Lung (tissue), 12 donors: Measurements from ENCODE around the gene NLRX1. TPM values are rescaled to one million over a fixed set of nuclear protein-coding genes. Genes with fewer than 3 reads are reported as not detected.

Source experiments
- ATAC-seq: fragments of 200-7000 bp; cut with Tn5 transposase; one replicate; pipeline ENCODE4 v1.9.1; 2020; ENCODE audit warnings: moderate number of reproducible peaks; ENCODE audit not compliant: insufficient read depth, low FRiP score
- DNase-seq, 3 donors: peaks; one replicate each; pipeline ENCODE4 v3.0.0-alpha.2; 2013 to 2017
- H3K27ac ChIP-seq, 2 donors: one replicate each; pipeline ENCODE4 v1.5.1; 2013; ENCODE audit warnings: mild to moderate bottlenecking in 2 of 2, moderate library complexity in 2 of 2, control low read depth in 1 of 2, inconsistent platforms in 1 of 2, low read depth in 1 of 2, low read length in 1 of 2
- H3K27me3 ChIP-seq, 3 donors: one replicate each; pipeline ENCODE4 v1.5.1; 2013; ENCODE audit warnings: low read length in 2 of 3; ENCODE audit not compliant: control insufficient read depth in 3 of 3, insufficient read depth in 3 of 3
- H3K36me3 ChIP-seq, 4 donors: one replicate each; pipeline ENCODE4 v1.5.1; 2013; ENCODE audit warnings: low read length in 4 of 4, mild to moderate bottlenecking in 1 of 4, moderate library complexity in 1 of 4; ENCODE audit not compliant: control insufficient read depth in 4 of 4, insufficient read depth in 4 of 4
- H3K4me1 ChIP-seq, 5 donors: one replicate each; pipeline ENCODE4 v1.5.1; 2013; ENCODE audit warnings: low read length in 5 of 5, mild to moderate bottlenecking in 2 of 5, moderate library complexity in 1 of 5; ENCODE audit not compliant: control insufficient read depth in 5 of 5, insufficient read depth in 5 of 5
- H3K4me3 ChIP-seq: one replicate; pipeline ENCODE4 v1.5.1; 2013; ENCODE audit warnings: mild to moderate bottlenecking, control low read depth, moderate library complexity
- H3K9ac ChIP-seq, 2 donors: one replicate each; pipeline ENCODE4 v1.5.1; 2013; ENCODE audit warnings: low read length in 2 of 2, control low read depth in 1 of 2; ENCODE audit not compliant: insufficient read depth in 1 of 2
- H3K9me3 ChIP-seq, 4 donors: one replicate each; pipeline ENCODE4 v1.5.1; 2013; ENCODE audit warnings: low read length in 3 of 4, mild to moderate bottlenecking in 1 of 4, moderate library complexity in 1 of 4; ENCODE audit not compliant: control insufficient read depth in 4 of 4, insufficient read depth in 3 of 4
- CTCF ChIP-seq: IDR thresholded peaks from 2 replicates; pipeline ENCODE4 v1.5.1; 2012; ENCODE audit warnings: mild to moderate bottlenecking; ENCODE audit errors: control extremely low read depth, extremely low read depth
- WGBS, 2 donors: extraction: QIAGEN DNeasy Blood & Tissue Kit; methylation state at CpG; one replicate each; pipeline ENCODE4 v1.1.7; 2013; 5-methylcytosine and 5-hydroxymethylcytosine counted together
- polyA plus RNA-seq, 2 donors: library from polyadenylated mRNA; stranded (reverse); fragments of 200-250 nt; gene quantifications; one replicate each; pipeline ENCODE4 v1.2.1, GENCODE V29; 2013
- total RNA-seq, 2 donors: library from RNA; depleted of rRNA in 1 of 2; stranded (reverse); fragments of >200 nt in 1 of 2; gene quantifications; one replicate each; pipeline ENCODE4 v1.2.1, GENCODE V29; 2014 to 2021
- donor health status: control.
- donor health status: control.
- donor health status: Bipolar disorder and iron deficiency.
- donor health status: healthy.
- donor health status: DM: yes; HTN: yes; CAD: no.

Gene NLRX1
- total and polyA plus RNA-seq, 4 donors, result 5.1 to 22.6 (median 11.6) TPM

GRCh38 chr11:119192111-119192510 is 23.6 kb downstream of the NLRX1 start:
- Histone ChIP-seq H3K9me3 (no peaks in the 10 kb centered on the region), H3K27ac (no peak overlapping the region), H3K9ac (no peak overlapping the region), H3K4me3 (no peak overlapping the region), H3K36me3 (no peaks in the 10 kb centered on the region), H3K4me1 (peaks cover 0 to 2% (median 0%) of the 10 kb centered on the region in 5 donors), H3K27me3 (no peaks in the 10 kb centered on the region)
- no peak for DNase-seq
- WGBS, 2 donors, result 55 to 82% methylated on average over 3 of the region's 3 CpGs
- no peak for ATAC-seq
- TF ChIP-seq CTCF, result no peak

GRCh38 chr11:119193001-119193400 is 24.5 kb downstream of the NLRX1 start:
- 88 to 91% methylated on average over 5 of the region's 5 CpGs for WGBS, 2 donors
- H3K4me3 ChIP-seq, result no peak overlapping the region
- H3K4me1 ChIP-seq, result peaks cover 0 to 2% (median 0%) of the 10 kb centered on the region in 5 donors
- no peaks in the 10 kb centered on the region for H3K36me3 ChIP-seq
- no peak overlapping the region for H3K27ac ChIP-seq
- no peak overlapping the region for H3K9ac ChIP-seq
- H3K9me3 ChIP-seq, result no peaks in the 10 kb centered on the region
- DNase-seq (no peak), ATAC-seq (no peak)
- H3K27me3 ChIP-seq, result no peaks in the 10 kb centered on the region
- TF ChIP-seq CTCF, result no peak

- no peak for DNase-seq
- no peak for TF ChIP-seq CTCF
- no peak overlapping the region for H3K9ac ChIP-seq
- ATAC-seq, result no peak
- peaks cover 0 to 2% (median 0%) of the 10 kb centered on the region in 5 donors for H3K4me1 ChIP-seq
- H3K27ac ChIP-seq, result no peak overlapping the region
- no peak overlapping the region for H3K4me3 ChIP-seq
- H3K27me3 ChIP-seq, result no peaks in the 10 kb centered on the region
- H3K36me3 ChIP-seq, result no peaks in the 10 kb centered on the region
- H3K9me3 ChIP-seq, result no peaks in the 10 kb centered on the region
- WGBS, 2 donors, result 92 to 94% methylated on average over 10 of the region's 10 CpGs
Observed at GRCh38 chr11:119193626-119194025, 25.1 kb downstream of the NLRX1 start.

- H3K9me3 ChIP-seq, result no peaks in the 10 kb centered on the region
- H3K36me3 ChIP-seq, result no peaks in the 10 kb centered on the region
- 69 to 75% methylated on average over 6 to 7 of the region's 7 CpGs for WGBS, 2 donors
- ATAC-seq (no peak), DNase-seq (no peak)
- no peaks in the 10 kb centered on the region for H3K27me3 ChIP-seq
- peaks cover 0 to 2% (median 0%) of the 10 kb centered on the region in 5 donors for H3K4me1 ChIP-seq
- H3K9ac ChIP-seq, result no peak overlapping the region
- H3K4me3 ChIP-seq, result no peak overlapping the region
- H3K27ac ChIP-seq, result no peak overlapping the region
- no peak for TF ChIP-seq CTCF
Observed at GRCh38 chr11:119194811-119195440, 26.4 kb downstream of the NLRX1 start.
